Trophoblast cell (in vitro differentiated cells and primary cell): Measurements from ENCODE around the gene FEZF2.

Source experiments
- DNase-seq, 2 donors: peaks; one replicate each; pipeline ENCODE4 v3.0.0-alpha.2; 2016
- H2AFZ ChIP-seq: 2 replicates; pipeline ENCODE4 v1.6.1; 2013; ENCODE audit warnings: low read length, moderate library complexity, mild to moderate bottlenecking; ENCODE audit not compliant: insufficient read depth, poor library complexity
- H2AK5ac ChIP-seq: 2 replicates; pipeline ENCODE4 v1.6.1; 2013; ENCODE audit warnings: mild to moderate bottlenecking, low read length
- H2BK120ac ChIP-seq: 2 replicates; pipeline ENCODE4 v1.6.1; 2013; ENCODE audit warnings: low read length, mild to moderate bottlenecking, moderate library complexity; ENCODE audit not compliant: insufficient read depth, poor library complexity
- H2BK12ac ChIP-seq: 2 replicates; pipeline ENCODE4 v1.6.1; 2013; ENCODE audit warnings: mild to moderate bottlenecking, low read length, moderate library complexity
- H2BK5ac ChIP-seq: 2 replicates; pipeline ENCODE4 v1.6.1; 2013; ENCODE audit warnings: low read length, low read depth, moderate library complexity, mild to moderate bottlenecking; ENCODE audit not compliant: poor library complexity
- H3K14ac ChIP-seq: 2 replicates; pipeline ENCODE4 v1.6.1; 2013; ENCODE audit warnings: mild to moderate bottlenecking, low read length
- H3K18ac ChIP-seq: 2 replicates; pipeline ENCODE4 v1.6.1; 2013; ENCODE audit warnings: mild to moderate bottlenecking, low read length
- H3K23ac ChIP-seq: 2 replicates; pipeline ENCODE4 v1.6.1; 2013; ENCODE audit warnings: low read length
- H3K27ac ChIP-seq: 2 replicates; pipeline ENCODE4 v1.5.1; 2013; ENCODE audit warnings: low read depth, mild to moderate bottlenecking, inconsistent platforms, low read length, moderate library complexity
- H3K27me3 ChIP-seq: 2 replicates; pipeline ENCODE4 v1.6.1; 2013; ENCODE audit warnings: inconsistent platforms, mild to moderate bottlenecking, low read length, moderate library complexity; ENCODE audit not compliant: insufficient read depth
- H3K36me3 ChIP-seq, 2 experiments: 1 replicate in 1 of 2; 2 replicates in 1 of 2; pipeline ENCODE4 v1.6.1; 2013; ENCODE audit warnings: low read length in 2 of 2, mild to moderate bottlenecking in 2 of 2, moderate library complexity in 1 of 2; ENCODE audit not compliant: insufficient read depth in 2 of 2, control insufficient read depth in 1 of 2
- H3K4ac ChIP-seq: 2 replicates; pipeline ENCODE4 v1.6.1; 2013; ENCODE audit warnings: low read depth, mild to moderate bottlenecking, low read length, moderate library complexity
- H3K4me1 ChIP-seq, 2 experiments: 1 replicate in 1 of 2; 2 replicates in 1 of 2; pipeline ENCODE4 v1.6.1; 2013; ENCODE audit warnings: low read length in 2 of 2, mild to moderate bottlenecking in 2 of 2, moderate library complexity in 1 of 2; ENCODE audit not compliant: insufficient read depth in 2 of 2, control insufficient read depth in 1 of 2
- H3K4me2 ChIP-seq: 2 replicates; pipeline ENCODE4 v1.6.1; 2013; ENCODE audit warnings: inconsistent platforms, mild to moderate bottlenecking, low read length, moderate library complexity
- H3K4me3 ChIP-seq: 2 replicates; pipeline ENCODE4 v1.5.1; 2013; ENCODE audit warnings: mild to moderate bottlenecking, low read depth, low read length, inconsistent platforms
- H3K79me1 ChIP-seq: one replicate; pipeline ENCODE4 v1.6.1; 2013; ENCODE audit warnings: low read length
- H3K79me2 ChIP-seq: 2 replicates; pipeline ENCODE4 v1.6.1; 2013; ENCODE audit warnings: low read length, mild to moderate bottlenecking; ENCODE audit not compliant: control insufficient read depth, insufficient read depth, poor library complexity
- H3K9ac ChIP-seq: 2 replicates; pipeline ENCODE4 v1.6.1; 2013; ENCODE audit warnings: mild to moderate bottlenecking, low read length
- H3K9me3 ChIP-seq: 2 replicates; pipeline ENCODE4 v1.6.1; 2013; ENCODE audit warnings: low read depth, mild to moderate bottlenecking, control low read depth, inconsistent platforms, low read length; ENCODE audit not compliant: insufficient read depth
- H4K12ac ChIP-seq: 2 replicates; pipeline ENCODE4 v1.6.1; 2013; ENCODE audit warnings: low read depth, mild to moderate bottlenecking, low read length, moderate library complexity
- H4K8ac ChIP-seq: 2 replicates; pipeline ENCODE4 v1.6.1; 2013; ENCODE audit warnings: low read depth, mild to moderate bottlenecking, low read length, moderate library complexity
- H4K91ac ChIP-seq: one replicate; pipeline ENCODE4 v1.6.1; 2013; ENCODE audit warnings: low read depth, mild to moderate bottlenecking, low read length, moderate library complexity
- WGBS: extraction: QIAGEN DNeasy Blood & Tissue Kit; methylation state at CpG from one replicate; pipeline ENCODE4 v1.1.7; 2013; ENCODE audit warnings: missing lambda C conversion rate; ENCODE audit not compliant: insufficient read length, insufficient coverage; ENCODE audit errors: extremely low coverage; 5-methylcytosine and 5-hydroxymethylcytosine counted together

Gene FEZF2

DNA sequence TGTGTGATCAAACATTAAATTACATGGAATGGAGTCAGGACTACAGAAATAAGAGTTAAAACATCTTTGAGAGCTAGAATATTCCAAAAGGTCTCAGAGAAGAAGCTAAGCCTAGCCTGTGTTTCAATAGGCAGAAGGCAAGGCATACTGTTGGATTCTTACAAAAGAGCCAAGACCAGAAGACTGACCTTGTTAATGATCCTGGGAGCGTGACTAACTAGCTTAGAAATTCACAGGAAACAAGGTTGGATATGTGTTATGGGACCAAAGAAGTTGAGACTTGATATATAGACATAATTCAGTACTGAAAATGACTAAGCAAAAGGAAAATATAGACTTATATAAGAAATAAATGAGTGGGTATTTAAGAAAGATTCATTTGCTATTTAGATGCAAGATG is 50.1 kb downstream of the FEZF2 start:
- H4K8ac ChIP-seq, result no peak overlapping the region
- no peaks in the 10 kb centered on the region for H3K9me3 ChIP-seq
- no peak overlapping the region for H3K9ac ChIP-seq
- no peak overlapping the region for H2BK12ac ChIP-seq
- DNase-seq, result no peak
- H3K79me1 ChIP-seq, result peaks cover 2% of the 10 kb centered on the region
- no peak overlapping the region for H3K4ac ChIP-seq
- no peak overlapping the region for H3K27ac ChIP-seq
- H3K14ac ChIP-seq, result no peak overlapping the region
- no peak overlapping the region for H3K18ac ChIP-seq
- H4K12ac ChIP-seq, result no peak overlapping the region
- H2BK120ac ChIP-seq, result no peak overlapping the region
- H3K79me2 ChIP-seq, result no peaks in the 10 kb centered on the region
- peaks cover 0 to 4% of the 10 kb centered on the region in 2 experiments for H3K4me1 ChIP-seq
- H3K4me3 ChIP-seq, result no peak overlapping the region
- H3K23ac ChIP-seq, result no peak overlapping the region
- no peaks in the 10 kb centered on the region for H3K36me3 ChIP-seq
- no peaks in the 10 kb centered on the region for H3K27me3 ChIP-seq
- H2BK5ac ChIP-seq, result no peak overlapping the region
- no peak overlapping the region for H2AK5ac ChIP-seq
- no CpG with 5 or more reads among the region's 1 CpG for WGBS
- no peak overlapping the region for H2AFZ ChIP-seq
- H4K91ac ChIP-seq, result no peak overlapping the region
- no peak overlapping the region for H3K4me2 ChIP-seq
